NCI-H2196 (cell line): ENCODE measurements around the gene NOL6.
"Not testable (repeated sequence)": the region's sequence is repeated elsewhere in the genome, so short reads cannot be mapped to it uniquely, and the experiment has no call there.

Experiments
- DNase-seq: peaks from one replicate; lab custom pipeline; 2025; ENCODE audit not compliant: unreplicated experiment; lab: John Stamatoyannopoulos, UW

NOL6 gene

DNA sequence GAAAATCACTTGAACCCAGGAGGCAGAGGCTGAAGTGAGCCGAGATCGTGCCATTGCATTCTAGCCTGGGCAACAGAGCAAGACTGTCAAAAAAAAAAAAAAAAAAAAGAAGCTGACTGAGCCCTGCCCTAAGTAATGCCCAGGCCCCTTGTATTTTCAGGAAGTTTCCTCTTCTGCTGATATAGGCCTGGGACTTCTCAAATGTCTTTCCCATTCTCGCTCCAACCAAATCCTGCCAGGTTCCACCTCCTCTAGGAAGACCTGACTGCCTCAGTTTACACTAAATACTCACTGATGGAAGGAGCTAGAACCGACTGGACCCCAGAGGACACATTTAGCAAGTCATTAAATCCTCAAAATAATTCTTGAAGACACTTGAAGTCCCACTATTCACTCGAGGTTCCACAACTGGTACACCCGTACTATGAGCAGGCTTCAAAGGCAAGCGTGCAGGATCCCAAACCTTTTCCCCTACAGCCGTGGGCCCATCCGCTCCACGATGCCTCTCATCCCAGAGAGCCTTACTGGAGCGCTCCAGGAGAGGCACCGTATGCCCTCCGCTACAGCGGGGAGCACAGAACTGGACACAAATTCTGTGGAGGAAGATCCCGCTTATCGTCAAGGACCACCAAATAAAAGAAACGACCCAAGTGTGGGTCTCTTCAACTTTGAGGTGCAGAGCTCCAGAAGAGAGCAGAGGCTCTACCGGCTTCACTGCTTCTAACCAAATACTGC is 676 bp downstream of the NOL6 start:
- no peak for DNase-seq

DNA sequence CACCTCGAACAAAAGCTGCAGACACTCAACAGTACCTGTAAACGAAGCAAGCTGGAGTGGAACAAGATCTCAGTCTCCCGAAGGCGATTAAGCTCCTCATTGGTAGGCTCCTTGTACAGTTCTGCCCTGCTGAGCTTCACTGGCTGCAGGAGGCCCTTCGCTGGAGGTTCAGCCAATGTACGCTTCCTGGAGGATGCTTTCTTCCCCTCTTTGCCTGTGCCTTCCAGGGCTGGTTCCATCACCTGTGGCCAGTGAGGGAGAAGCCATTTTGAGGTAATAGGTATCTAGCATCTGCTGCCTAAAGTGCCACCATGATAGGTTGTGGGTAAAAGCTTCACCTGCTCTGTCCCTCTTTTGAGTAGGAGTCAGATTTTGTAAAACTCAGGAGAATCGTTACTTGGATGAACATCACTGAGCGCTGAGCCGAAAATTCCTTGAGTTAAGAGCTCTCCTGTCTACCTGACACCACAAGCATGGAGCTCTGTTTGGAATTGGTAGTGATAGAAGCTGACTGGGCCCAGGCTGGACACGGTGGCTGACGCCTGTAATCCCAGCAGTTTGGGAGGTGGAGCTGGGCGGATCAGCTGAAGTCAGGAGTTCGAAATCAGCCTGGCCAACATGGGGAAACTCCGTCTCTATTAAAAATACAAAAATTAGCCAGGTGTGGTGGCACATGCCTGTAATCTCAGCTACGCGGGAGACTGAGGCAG is 1.4 kb downstream of the NOL6 start:
- DNase-seq: no peak

- no peak for DNase-seq
Measured at GRCh38 chr9:33471361-33471760, 2.4 kb downstream of the NOL6 start.

GRCh38 chr9:33469891-33470290 is 3.8 kb downstream of the NOL6 start:
- no peak for DNase-seq

DNA sequence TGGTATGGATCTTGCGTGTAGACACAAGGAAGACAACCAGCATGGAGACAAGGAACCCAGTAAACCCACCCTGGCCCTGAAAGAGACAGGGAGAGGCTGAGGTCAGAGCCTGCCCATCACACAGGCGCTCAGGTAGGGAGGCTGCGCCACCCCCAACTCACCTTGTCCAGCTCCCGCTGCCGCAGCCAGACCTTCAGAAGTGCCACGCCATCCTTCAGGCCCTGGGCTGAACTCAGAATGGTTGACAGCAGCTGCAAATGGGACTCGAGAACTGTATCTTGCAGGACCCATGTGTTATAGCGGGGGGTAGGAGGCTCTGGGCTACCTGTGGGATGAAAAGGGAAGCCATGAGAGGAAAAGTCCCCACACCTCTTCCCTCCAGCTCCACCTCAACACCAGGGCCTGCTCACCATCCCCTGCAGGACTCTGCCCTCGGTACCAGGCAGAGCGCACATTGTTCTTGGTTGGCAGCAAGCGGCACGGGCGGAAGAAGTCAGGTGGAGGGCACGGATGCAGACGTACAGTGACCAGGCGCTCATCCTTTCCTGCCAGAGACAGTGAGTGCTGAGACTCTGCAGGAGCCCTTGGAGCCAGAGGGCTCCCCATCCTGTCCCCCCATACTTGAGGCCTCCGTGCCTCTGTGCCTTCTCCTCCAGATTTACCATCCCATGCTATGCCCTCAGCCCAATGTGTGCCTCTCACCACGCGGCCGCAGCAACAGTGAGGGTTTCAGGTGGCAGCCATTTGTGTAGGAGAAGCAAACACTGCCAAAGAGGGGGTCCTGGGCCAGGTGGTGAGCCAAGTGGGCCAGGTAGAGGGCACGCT is 4.7 kb downstream of the NOL6 start:
- DNase-seq: no peak

DNA sequence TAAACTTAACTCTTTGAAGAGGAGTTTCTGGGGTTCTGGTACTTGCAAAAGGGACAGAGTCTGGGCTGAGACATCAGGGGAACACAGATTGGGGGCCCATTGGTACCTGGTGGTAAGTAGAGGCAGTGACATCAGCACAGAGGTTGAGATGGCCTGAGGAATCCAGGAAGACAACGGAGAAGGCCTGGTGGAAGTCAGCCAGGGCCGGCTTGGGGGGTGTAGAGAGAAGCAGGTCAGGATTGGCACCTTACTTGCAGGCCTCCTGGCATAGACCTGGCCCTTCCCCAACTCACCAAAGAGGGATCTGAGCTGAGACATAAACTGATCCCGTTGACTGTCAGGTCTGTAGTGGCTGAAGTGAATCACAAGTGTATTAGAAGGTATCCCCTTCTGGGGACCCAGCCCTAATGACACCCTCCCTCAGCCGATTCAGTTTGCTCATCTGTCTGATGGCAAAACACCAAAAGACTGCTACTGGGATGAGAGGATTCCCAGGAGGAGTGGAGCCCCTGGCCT is 5.5 kb downstream of the NOL6 start:
- no peak for DNase-seq

DNA sequence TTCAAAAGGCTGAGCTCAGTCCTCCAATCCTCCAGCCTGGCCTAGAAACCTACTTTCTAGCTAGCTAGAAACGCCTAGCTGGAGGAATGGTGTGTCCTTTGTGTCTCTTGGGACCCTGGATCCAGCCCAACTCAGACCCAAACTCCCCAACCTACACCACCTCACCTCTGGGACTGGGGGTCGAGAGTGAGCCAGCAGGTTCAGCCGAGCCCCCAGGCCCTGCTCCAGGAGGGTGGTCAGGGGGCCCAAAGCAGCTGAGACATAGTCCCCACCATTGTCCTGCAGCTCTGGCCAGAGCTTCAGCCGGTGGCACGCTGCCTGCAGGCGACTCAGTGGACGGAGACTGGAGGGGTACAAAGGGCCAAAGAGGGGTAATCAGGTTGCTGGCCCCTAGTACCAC is 6.2 kb downstream of the NOL6 start:
- no peak for DNase-seq

GRCh38 chr9:33466565-33467495 is 6.9 kb downstream of the NOL6 start:
- DNase-seq: peak; percentile 77

DNA sequence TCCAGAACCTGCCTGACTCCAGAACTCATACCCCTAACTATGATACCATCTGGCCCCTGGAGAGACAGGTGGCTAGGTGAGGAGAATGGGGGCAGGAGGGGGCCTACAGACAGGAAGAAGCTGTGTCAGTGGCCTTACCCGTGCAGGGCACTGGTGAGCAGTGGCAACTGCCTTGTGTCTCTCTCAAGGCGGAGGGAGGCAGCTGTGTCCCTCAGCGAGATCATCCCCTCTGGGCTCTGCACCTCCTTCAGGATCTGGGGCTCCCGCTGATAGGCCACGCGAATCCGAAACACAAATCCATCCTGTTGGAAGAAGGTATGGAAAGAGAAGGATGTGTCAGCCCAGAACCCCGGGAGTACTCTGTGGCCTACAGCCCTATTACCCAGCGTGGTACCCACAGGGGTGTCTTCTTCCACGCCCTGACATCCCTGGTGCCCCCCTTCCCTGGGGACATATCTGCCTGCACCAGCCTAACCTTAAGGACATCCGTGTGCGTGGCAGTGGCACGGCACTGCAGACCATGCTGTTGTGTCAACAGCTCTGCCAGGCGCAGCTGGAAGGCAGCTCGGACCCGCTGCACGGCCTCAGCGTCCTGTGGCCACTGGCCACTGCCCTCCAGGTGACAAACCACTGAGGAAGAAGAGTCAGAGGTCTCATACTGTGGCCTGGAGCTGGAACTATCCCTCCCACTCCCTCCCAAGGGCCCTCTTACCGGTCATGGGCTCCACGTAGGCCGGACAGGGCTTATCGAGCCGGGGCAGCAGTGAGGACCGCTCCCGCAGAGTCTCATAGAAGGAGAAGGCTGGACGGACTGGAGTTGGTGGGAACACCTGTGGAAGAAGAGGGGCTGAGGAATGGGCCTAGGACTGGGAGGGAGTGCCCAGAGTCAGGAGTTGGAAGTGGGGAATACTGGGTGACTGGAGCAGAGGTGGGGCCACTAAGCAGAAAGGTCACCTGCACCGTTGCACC is 7.8 kb downstream of the NOL6 start:
- no peak for DNase-seq

GRCh38 chr9:33465096-33465495 is 8.6 kb downstream of the NOL6 start:
- no peak for DNase-seq

- no peak for DNase-seq
Measured at GRCh38 chr9:33464045-33464636, 9.6 kb downstream of the NOL6 start.

DNA sequence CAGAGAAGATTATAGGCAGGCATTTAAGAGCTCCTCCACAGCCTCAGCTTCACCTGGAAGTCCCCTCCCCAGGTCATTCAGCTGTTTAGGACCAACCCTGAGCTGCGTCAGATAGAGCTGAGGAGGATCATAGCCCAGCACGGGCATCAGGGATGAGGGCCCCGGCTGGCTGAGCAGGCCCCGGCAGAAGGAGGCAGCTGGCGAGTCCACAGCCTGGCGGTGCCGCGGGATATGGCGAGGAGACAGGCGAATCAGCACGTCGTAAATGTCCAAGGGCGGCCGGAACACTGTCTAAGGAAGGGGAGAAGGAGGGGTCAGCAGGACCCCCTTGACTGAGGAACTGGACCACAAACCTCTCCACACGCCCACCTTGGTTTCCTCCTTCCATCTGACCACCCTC is 10.6 kb downstream of the NOL6 start:
- no peak for DNase-seq

DNA sequence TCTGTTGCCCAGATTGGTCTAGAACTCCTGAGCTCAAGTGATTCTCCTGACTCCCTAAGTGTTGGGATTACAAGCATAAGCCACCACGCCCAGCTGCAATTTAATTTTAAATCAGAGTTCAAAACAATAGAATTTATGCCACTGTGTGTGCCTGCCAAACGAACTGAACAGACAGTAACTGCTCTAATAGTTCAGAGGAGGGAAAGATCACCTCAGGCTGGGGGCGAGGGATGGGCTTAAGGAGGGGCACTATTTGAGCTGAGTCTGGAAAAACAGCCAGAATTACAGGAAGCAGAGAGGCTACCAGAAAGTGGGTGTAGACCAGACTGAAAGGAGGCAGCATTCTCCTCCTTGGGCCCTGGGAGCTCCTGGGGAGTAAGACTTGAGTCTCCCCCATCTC is 12.2 kb downstream of the NOL6 start:
- no peak for DNase-seq

- no peak for DNase-seq
Measured at GRCh38 chr9:33460854-33461253, 12.9 kb downstream of the NOL6 start.

DNA sequence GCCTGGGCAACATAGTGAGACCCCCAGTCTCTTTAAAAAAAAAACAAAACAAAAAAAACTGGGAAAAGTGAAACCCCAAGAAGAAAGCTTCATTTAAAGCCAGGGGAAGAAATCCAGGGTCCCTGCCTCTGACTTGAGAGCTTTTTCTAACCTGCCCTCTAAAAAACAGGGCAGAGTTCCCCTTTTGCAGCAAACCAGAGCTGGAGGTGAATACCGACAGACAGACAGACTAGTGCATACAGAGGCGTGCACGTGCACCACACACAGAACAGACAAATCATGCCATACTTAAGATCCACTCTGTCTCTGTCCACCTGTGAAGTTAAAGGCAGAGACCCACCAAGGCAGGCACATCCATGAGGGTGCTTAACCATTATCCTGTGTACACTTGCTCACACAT is 14.6 kb downstream of the NOL6 start:
- no peak for DNase-seq

DNA sequence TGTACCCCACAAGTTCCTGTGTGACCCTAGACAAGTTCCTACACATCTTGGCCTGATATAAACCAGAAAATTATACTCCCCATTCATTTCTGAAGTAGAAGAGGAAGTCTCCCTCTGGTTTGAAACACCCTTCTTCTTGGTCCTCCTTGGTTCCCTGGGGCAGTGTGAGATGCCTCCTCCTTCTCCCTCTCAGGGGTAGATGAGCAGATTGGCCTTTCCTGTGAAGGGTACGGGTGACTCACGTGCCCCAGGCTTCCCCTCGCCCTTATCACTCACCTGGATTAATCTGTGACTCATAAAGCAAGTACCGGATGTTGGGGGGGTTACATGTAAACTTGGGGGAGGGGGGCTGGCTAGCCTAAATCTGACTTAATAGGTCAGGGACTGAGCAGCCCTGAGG is 15.3 kb downstream of the NOL6 start:
- no peak for DNase-seq

GRCh38 chr9:33455945-33456344 is 17.8 kb downstream of the NOL6 start:
- DNase-seq: no peak

- DNase-seq: not testable (repeated sequence)
Measured at GRCh38 chr9:33455456-33455855, 18.3 kb downstream of the NOL6 start.

DNA sequence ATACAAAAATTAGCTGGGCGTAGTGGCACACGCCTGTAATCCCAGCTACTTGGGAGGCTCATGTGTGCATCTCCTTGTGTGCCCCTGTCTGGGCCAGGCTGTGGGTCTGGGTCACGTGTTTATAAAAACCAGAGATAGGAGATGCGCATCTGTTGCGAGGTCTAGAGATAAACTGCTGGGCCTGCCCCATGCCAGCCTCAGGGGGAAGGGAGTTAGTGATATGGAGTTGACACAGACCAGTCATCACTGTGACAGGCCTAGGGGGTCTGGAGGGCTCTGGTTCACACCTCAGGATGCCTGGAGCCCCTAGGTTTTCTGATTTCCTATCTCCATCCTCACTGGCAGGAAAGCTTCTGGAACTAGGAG is 19.1 kb downstream of the NOL6 start:
- DNase-seq: not testable (repeated sequence)
